ENCODE measurements around the gene JMJD1C.

The JMJD1C gene

GRCh38 chr10:63369711-63370110 lies 96.1 kb downstream of the JMJD1C start:
- Histone ChIP-seq H3K9ac (ENCODE audit: insufficient read length, low read depth) (no peak overlapping the region), H3K27me3 (ENCODE audit: insufficient read depth, insufficient read length) (no peaks in the 10 kb centered on the region), H3K4me3 (ENCODE audit: insufficient read length, low read depth) (no peak overlapping the region), H3K9me3 (ENCODE audit: insufficient read depth, low read length) (no peaks in the 10 kb centered on the region), H3K36me3 (ENCODE audit: insufficient read depth, insufficient read length, low read length) (no peaks in the 10 kb centered on the region), H3K4me1 (ENCODE audit: insufficient read depth, insufficient read length) (no peaks in the 10 kb centered on the region)
- TF ChIP-seq SUZ12 (IDR thresholded peaks at IDR 0.05; ENCODE audit: extremely low read depth, insufficient read depth, insufficient read length) (no peak), YY1 (IDR thresholded peaks at IDR 0.05; ENCODE audit: insufficient read depth, insufficient read length) (no peak), ZNF274 (IDR thresholded peaks at IDR 0.05; ENCODE audit: low read depth, low read length) (no peak)
- DNase-seq (ENCODE audit: low read depth, low spot score), result no peak

- no peak overlapping the region for H3K4me3 ChIP-seq (ENCODE audit: insufficient read length, low read depth)
- H3K36me3 ChIP-seq (ENCODE audit: insufficient read depth, insufficient read length, low read length), result no peaks in the 10 kb centered on the region
- DNase-seq (ENCODE audit: low read depth, low spot score), result no peak
- TF ChIP-seq ZNF274 (IDR thresholded peaks at IDR 0.05; ENCODE audit: low read depth, low read length) (no peak), SUZ12 (IDR thresholded peaks at IDR 0.05; ENCODE audit: extremely low read depth, insufficient read depth, insufficient read length) (no peak), YY1 (IDR thresholded peaks at IDR 0.05; ENCODE audit: insufficient read depth, insufficient read length) (no peak)
- H3K9me3 ChIP-seq (ENCODE audit: insufficient read depth, low read length), result no peaks in the 10 kb centered on the region
- H3K27me3 ChIP-seq (ENCODE audit: insufficient read depth, insufficient read length), result no peaks in the 10 kb centered on the region
- H3K9ac ChIP-seq (ENCODE audit: insufficient read length, low read depth), result no peak overlapping the region
- no peaks in the 10 kb centered on the region for H3K4me1 ChIP-seq (ENCODE audit: insufficient read depth, insufficient read length)
Observed at GRCh38 chr10:63368365-63368764, 97.4 kb downstream of the JMJD1C start.

- no peaks in the 10 kb centered on the region for H3K36me3 ChIP-seq (ENCODE audit: insufficient read depth, insufficient read length, low read length)
- no peak overlapping the region for H3K4me3 ChIP-seq (ENCODE audit: insufficient read length, low read depth)
- H3K27me3 ChIP-seq (ENCODE audit: insufficient read depth, insufficient read length), result no peaks in the 10 kb centered on the region
- H3K4me1 ChIP-seq (ENCODE audit: insufficient read depth, insufficient read length), result no peaks in the 10 kb centered on the region
- H3K9ac ChIP-seq (ENCODE audit: insufficient read length, low read depth), result no peak overlapping the region
- no peak for TF ChIP-seq SUZ12 (IDR thresholded peaks at IDR 0.05; ENCODE audit: extremely low read depth, insufficient read depth, insufficient read length)
- no peak for TF ChIP-seq ZNF274 (IDR thresholded peaks at IDR 0.05; ENCODE audit: low read depth, low read length)
- TF ChIP-seq YY1 (IDR thresholded peaks at IDR 0.05; ENCODE audit: insufficient read depth, insufficient read length), result no peak
- H3K9me3 ChIP-seq (ENCODE audit: insufficient read depth, low read length), result no peaks in the 10 kb centered on the region
- DNase-seq (ENCODE audit: low read depth, low spot score), result no peak
Observed at GRCh38 chr10:63366933-63367332, 98.8 kb downstream of the JMJD1C start.

GRCh38 chr10:63365976-63366765 lies 99.6 kb downstream of the JMJD1C start:
- no peak for TF ChIP-seq YY1 (IDR thresholded peaks at IDR 0.05; ENCODE audit: insufficient read depth, insufficient read length)
- no peaks in the 10 kb centered on the region for H3K4me1 ChIP-seq (ENCODE audit: insufficient read depth, insufficient read length)
- no peaks in the 10 kb centered on the region for H3K27me3 ChIP-seq (ENCODE audit: insufficient read depth, insufficient read length)
- H3K4me3 ChIP-seq (ENCODE audit: insufficient read length, low read depth), result no peak overlapping the region
- no peak for DNase-seq (ENCODE audit: low read depth, low spot score)
- H3K9me3 ChIP-seq (ENCODE audit: insufficient read depth, low read length), result no peaks in the 10 kb centered on the region
- H3K36me3 ChIP-seq (ENCODE audit: insufficient read depth, insufficient read length, low read length), result no peaks in the 10 kb centered on the region
- no peak overlapping the region for H3K9ac ChIP-seq (ENCODE audit: insufficient read length, low read depth)

DNA sequence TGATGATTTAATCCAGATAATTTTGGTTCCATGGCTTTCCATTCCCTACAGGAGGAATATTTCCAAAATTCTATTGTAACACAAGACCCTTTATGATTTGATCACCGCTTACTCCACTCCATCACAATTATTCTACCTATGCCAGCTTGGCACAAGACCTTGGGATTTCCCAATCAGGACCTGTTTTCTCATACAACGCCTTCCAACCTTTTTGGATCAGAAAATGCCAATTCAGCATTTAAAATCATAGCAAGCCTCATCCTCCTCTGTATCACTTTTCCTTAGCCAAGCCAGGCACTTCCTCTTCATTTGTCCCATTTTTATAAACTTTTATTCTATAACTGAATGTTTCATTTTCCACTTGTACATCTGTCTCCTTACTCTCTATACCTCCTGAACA lies 100.9 kb downstream of the JMJD1C start:
- Histone ChIP-seq H3K27me3 (ENCODE audit: insufficient read depth, insufficient read length) (no peaks in the 10 kb centered on the region), H3K4me3 (ENCODE audit: insufficient read length, low read depth) (no peak overlapping the region), H3K36me3 (ENCODE audit: insufficient read depth, insufficient read length, low read length) (no peaks in the 10 kb centered on the region), H3K4me1 (ENCODE audit: insufficient read depth, insufficient read length) (no peaks in the 10 kb centered on the region), H3K9me3 (ENCODE audit: insufficient read depth, low read length) (no peaks in the 10 kb centered on the region), H3K9ac (ENCODE audit: insufficient read length, low read depth) (no peak overlapping the region)
- TF ChIP-seq SUZ12 (IDR thresholded peaks at IDR 0.05; ENCODE audit: extremely low read depth, insufficient read depth, insufficient read length) (no peak), ZNF274 (IDR thresholded peaks at IDR 0.05; ENCODE audit: low read depth, low read length) (no peak), YY1 (IDR thresholded peaks at IDR 0.05; ENCODE audit: insufficient read depth, insufficient read length) (no peak)
- no peak for DNase-seq (ENCODE audit: low read depth, low spot score)

GRCh38 chr10:63363951-63364350 lies 101.8 kb downstream of the JMJD1C start:
- Histone ChIP-seq H3K36me3 (ENCODE audit: insufficient read depth, insufficient read length, low read length) (no peaks in the 10 kb centered on the region), H3K9ac (ENCODE audit: insufficient read length, low read depth) (no peak overlapping the region), H3K27me3 (ENCODE audit: insufficient read depth, insufficient read length) (no peaks in the 10 kb centered on the region), H3K4me1 (ENCODE audit: insufficient read depth, insufficient read length) (no peaks in the 10 kb centered on the region), H3K4me3 (ENCODE audit: insufficient read length, low read depth) (no peak overlapping the region), H3K9me3 (ENCODE audit: insufficient read depth, low read length) (no peaks in the 10 kb centered on the region)
- no peak for DNase-seq (ENCODE audit: low read depth, low spot score)
- TF ChIP-seq YY1 (IDR thresholded peaks at IDR 0.05; ENCODE audit: insufficient read depth, insufficient read length) (no peak), ZNF274 (IDR thresholded peaks at IDR 0.05; ENCODE audit: low read depth, low read length) (no peak), SUZ12 (IDR thresholded peaks at IDR 0.05; ENCODE audit: extremely low read depth, insufficient read depth, insufficient read length) (no peak)

DNA sequence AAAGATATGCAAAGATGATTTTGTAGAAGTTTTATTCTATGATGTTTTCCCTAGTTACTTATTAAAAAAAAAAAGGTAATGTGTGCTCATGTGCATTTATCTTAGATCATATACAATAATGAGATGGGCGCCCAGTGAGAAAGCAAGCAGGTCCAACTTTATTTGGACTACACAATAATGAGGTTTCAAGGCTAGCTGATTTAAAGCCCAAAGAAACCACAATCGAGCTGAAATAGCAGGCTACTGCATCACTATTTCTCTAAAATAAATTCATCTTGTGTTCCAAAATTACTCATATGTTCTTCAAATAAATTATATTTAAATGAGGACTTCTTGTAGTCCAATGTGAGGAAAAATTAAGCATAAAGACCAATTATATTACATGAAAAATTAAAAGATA lies 110.1 kb downstream of the JMJD1C start:
- no peaks in the 10 kb centered on the region for H3K4me1 ChIP-seq (ENCODE audit: insufficient read depth, insufficient read length)
- H3K36me3 ChIP-seq (ENCODE audit: insufficient read depth, insufficient read length, low read length), result no peaks in the 10 kb centered on the region
- H3K9me3 ChIP-seq (ENCODE audit: insufficient read depth, low read length), result no peaks in the 10 kb centered on the region
- H3K9ac ChIP-seq (ENCODE audit: insufficient read length, low read depth), result no peak overlapping the region
- no peak for DNase-seq (ENCODE audit: low read depth, low spot score)
- no peak overlapping the region for H3K4me3 ChIP-seq (ENCODE audit: insufficient read length, low read depth)
- TF ChIP-seq ZNF274 (IDR thresholded peaks at IDR 0.05; ENCODE audit: low read depth, low read length) (no peak), YY1 (IDR thresholded peaks at IDR 0.05; ENCODE audit: insufficient read depth, insufficient read length) (no peak), SUZ12 (IDR thresholded peaks at IDR 0.05; ENCODE audit: extremely low read depth, insufficient read depth, insufficient read length) (no peak)
- no peaks in the 10 kb centered on the region for H3K27me3 ChIP-seq (ENCODE audit: insufficient read depth, insufficient read length)

Measured in NT2/D1 (cell line).